Left lobe of liver (tissue), 2 donors: ENCODE results near the gene OR7D4. TPM values are rescaled to one million over a fixed set of nuclear protein-coding genes. Genes with fewer than 3 reads are reported as not detected.
"Not testable (repeated sequence)": the region's sequence is repeated elsewhere in the genome, so short reads cannot be mapped to it uniquely, and the experiment has no call there.

Experiments used
- ATAC-seq: fragments of 200-7000 bp; cut with Tn5 transposase; one replicate; pipeline ENCODE4 v1.9.1; 2020; ENCODE audit warnings: mild to moderate bottlenecking, moderate library complexity
- DNase-seq: peaks from one replicate; pipeline ENCODE4 v3.0.0-alpha.2; 2020; ENCODE audit warnings: low spot score
- total RNA-seq: library from RNA; stranded (reverse); gene quantifications from one replicate; pipeline ENCODE4 v1.2.1, GENCODE V29; 2021
- donor health status: DM: no; HTN: no; CAD: no; lungs with moderate emphysema.
- donor health status: DM: no; HTN: yes; CAD: no.

The OR7D4 gene
- not detected for total RNA-seq

DNA sequence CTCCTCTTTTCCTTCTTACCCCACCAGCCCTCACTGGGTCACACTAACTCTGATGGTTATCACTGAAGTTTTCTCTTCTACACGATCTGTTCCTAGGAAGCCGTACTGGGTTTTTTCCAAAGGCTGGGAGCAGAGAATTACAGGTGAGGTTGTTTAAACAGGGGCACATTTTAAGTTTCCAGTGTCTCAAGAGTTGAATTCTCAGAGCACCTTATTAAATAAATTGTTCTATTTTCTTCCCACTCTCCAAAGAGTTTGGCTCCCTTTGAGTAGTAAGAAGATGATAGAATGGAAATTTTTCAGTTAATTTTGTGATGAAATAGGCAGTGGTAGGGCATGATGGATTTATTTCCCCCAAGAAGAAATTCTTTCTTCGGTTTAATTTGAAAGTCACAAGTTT lies at the start of gene OR7D4:
TSS of gene OR7D4 (minus strand) at position 101 of the 400 bp plus-strand sequence. CDS start 4,752 bp downstream, outside the sequence.
- ATAC-seq = no peak
- DNase-seq = no peak

DNA sequence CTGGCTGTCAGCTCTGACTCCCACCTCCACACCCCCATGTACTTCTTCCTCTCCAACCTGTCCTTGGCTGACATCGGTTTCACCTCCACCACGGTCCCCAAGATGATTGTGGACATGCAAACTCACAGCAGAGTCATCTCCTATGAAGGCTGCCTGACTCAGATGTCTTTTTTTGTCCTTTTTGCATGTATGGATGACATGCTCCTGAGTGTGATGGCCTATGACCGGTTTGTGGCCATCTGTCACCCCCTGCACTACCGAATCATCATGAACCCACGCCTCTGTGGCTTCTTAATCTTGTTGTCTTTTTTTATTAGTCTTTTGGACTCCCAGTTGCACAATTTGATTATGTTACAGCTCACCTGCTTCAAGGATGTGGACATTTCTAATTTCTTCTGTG lies 31.8 kb upstream of the OR7D4 start:
- ATAC-seq (no peak), DNase-seq (no peak)

DNA sequence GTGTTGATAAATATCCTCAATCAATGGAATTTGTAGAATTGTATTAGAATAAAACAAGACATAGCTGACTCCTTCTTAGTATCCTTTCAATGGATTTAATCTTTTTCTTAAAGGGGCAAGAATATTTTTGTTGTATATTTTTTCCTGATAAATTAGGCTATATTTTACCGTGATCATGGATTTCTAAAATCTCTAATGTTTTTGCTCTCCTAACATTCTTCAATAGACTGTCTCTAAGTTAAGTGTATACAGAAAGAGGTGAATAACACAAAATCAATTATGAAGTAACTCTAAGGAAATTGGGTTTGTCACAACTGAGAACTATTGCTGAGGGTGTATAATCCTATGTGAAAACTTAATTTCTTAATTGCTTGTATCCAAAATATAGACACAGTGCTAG lies 31.2 kb upstream of the OR7D4 start, which contains the start of gene OR7E24:
TSS of gene OR7E24 (plus strand) at position 301 of the 400 bp plus-strand sequence. CDS start 114 bp downstream, outside the sequence.
- DNase-seq = no peak
- no peak for ATAC-seq

DNA sequence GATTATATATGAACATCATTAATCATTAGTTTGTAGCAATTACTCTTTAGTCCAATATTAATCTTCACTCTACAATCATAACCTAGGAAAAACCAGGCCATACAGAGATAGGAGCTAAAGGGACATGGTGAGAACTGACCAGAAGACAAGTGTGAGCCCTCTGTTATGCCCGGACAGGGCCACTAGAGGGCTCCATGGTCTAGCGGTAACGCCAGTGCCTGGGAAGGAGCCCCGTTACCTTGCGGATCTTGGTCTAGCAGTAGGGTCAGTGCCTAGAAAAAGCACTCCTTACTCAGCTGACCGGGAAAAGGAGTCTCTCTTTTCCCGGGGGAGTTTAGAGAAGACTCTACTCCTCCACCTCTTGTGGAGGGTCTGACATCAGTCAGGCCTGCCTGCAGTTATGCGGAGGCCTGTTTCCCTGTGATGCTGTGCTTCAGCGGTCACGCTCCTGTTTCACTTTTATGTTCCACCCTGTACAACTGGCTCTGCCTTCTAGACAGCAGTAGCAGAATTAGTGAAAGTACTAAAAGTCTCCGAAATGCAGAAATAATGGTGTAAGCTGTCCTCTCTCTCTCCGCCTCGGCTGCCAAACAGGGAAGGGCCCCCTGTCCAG lies 13.8 kb downstream of the OR7D4 start:
- ATAC-seq (peak; percentile 93), DNase-seq (peak; percentile 66)

DNA sequence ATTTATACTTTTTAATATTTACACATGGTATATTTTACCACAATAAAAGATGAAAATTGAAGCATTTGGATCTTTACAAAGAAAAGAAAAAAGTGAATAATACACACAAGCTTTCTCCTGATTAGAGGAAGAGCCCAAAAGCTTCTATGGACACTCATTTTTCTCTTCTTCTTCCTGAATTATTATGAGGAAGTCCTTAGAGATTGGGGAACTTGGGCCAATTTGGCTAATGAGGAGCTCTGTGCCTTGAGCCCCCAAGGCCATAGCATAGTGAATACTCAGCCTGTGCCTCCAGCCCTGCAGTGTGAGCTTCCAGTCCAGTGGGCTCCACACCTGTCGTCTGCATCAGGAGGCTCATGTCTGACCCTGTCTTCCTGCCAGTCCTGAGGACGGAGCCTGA lies 21.3 kb downstream of the OR7D4 start:
- not testable (repeated sequence) for ATAC-seq, DNase-seq

DNA sequence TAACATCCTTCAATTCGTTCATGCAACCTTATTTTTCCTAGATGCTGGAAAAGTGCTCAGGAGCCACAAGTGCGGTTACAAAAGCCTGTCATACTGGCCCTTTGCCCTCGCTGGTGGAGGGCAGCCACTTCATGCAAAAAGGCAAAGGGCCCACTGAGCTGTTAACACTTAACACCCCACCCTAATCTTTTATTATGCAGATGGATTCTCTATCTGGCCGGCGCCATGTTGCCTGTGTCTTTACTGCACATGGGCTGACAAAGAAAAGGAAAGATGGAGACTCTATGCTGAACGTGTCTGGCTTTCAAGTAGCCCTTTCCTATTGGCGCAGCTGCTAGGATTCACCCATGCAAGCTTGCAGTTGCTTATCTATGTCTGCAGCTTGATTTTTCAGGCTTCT lies 29.9 kb downstream of the OR7D4 start:
- no peak for ATAC-seq
- DNase-seq = no peak

DNA sequence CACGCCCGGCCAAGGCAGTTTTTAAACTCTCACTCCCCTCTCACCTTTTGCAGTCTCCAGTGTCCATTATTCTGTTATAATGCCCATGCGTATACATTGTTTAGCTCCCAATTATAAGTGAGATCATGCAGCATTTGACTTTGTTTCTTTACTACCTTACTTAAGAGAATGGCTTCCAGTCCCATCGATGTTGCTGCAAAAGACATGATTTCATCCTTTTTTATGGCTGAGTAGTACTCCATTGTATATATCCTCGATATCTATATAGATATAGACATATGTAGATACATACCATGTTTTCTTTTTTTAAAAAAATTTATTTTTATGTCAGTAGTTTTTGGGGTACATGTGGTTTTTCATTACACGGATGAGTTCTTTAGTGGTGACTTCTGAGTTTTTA lies 32.2 kb downstream of the OR7D4 start:
- ATAC-seq (no peak), DNase-seq (no peak)

DNA sequence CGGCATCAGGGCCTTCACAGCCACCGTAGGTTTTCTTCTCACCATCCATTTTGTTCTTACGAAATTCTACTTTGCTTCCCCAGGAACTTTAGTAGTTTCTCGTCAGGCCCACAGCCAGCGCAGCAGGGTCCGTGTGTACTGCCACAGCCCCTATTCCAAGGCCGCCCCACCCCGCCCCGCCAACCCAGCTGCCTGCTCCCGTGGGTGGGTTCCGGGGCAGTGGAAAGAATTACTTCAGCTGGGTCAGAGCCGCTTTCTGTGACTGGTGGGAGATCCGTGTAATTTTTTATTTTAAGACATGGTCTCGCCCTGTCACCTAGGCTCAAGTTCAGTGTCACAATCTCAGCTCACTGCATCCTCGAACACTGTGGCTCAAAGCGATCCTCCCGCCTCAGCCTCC lies 36.4 kb downstream of the OR7D4 start:
- DNase-seq = no peak
- ATAC-seq = no peak

DNA sequence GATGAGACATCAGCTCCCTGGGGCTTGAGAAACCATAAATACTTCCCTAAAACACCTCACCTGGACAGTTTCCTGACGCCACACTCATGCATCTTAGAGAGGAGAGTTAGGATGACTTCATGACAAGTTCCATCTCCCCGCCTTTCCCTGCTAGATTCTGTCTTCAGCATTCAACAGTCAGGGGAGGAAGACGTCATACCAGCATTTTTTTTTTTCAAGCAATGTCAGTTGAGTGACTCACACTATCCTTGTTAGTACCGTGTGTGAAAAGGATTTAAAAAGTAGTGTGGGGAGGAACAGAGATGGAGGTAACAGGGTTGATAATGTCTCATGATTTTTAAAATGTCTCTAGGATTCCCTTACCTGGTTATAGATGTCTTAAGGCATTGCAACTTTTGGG lies 40.5 kb downstream of the OR7D4 start, which contains the start of gene OR7D2:
TSS of gene OR7D2 (plus strand) at position 79 of the 400 bp plus-strand sequence. CDS start 6,803 bp downstream, outside the sequence.
- ATAC-seq = no peak
- DNase-seq = no peak

DNA sequence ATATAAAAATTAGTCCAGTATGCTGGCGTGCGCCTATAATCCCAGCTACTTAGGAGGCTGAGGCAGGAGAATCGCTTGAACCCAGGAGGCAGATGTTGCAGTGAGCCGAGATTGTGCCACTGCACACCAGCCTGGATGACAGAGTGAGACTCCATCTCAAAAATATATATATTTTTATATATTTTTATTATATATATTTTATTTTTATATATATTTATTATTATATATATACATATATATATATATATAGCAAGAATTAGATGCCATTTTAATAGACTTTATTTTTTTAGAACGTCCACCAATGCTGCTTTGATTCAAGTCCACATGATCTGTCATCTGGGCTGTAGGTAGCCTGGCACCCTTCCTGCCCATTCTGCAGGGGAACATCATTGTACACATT lies 44.1 kb downstream of the OR7D4 start:
- DNase-seq (no peak), ATAC-seq (no peak)

DNA sequence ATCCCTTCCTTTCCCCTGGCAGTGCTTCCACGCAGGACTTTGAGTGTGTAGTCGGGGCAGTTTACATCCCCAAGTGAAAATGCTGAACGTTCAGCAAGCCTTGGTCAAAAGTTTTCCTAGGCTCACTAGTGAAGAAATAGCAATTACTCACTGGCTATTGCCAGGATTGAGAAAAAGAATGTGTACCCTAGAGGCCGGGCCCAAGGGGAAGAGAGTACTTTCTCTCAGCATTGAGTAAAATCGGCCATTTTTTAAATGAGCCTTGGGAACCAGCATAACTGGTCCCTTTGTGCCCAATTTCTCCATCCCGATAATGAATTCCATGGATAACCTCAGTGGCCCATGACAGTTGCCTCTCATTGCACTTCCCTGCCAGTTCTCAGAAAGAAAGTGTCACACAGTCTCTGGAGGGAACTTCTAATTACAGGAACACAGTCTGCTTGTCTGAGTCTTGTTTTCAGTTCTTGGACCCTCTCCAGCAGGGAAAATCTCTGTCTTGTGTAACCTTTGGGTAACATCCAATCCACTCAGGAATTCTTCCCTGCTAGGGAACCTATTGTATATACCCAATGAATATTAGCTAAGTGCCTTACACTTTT lies 47.9 kb downstream of the OR7D4 start:
- DNase-seq (no peak), ATAC-seq (no peak)

DNA sequence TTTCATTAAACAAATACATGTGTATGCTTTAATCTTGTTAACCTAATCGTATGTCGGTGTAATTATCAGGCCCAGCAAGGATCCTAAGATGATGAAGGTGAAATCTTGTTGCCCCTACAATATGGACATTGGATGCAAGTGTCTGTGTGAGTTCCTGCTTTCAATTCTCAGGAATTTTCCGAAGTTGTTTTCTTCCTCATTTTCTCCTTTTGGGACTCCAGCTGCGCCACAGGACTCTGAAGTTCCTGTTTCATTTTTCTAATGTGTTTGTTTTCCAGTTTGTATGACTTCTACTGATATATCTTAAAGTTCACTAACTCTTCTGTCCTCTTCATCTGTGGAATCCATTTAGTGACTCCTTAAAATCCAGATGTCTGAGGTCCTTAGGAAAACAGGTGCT lies 52.5 kb downstream of the OR7D4 start:
- ATAC-seq = no peak

DNA sequence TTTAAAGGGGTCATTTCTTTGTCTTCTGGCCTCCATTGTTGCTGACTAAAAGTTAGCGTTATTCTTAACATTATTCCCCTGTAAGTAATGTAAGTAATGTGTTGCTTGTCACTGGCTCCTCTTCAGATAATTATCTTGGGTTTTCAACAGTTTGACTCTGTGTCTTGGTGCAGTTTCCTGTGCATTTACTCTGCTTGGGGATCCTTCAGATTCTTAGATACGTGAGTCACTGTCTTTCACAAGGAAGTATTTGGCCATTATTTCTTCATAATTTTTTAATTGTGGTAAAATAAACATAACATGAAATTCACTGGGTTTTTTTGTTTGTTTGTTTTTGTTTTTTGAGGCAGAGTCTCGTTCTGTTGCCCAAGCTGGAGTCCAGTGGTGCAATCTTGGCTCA lies 54.1 kb downstream of the OR7D4 start:
- no peak for ATAC-seq

More for the DNA sequence above, 52.5 kb downstream of the OR7D4 start:
- DNase-seq = no peak

DNA sequence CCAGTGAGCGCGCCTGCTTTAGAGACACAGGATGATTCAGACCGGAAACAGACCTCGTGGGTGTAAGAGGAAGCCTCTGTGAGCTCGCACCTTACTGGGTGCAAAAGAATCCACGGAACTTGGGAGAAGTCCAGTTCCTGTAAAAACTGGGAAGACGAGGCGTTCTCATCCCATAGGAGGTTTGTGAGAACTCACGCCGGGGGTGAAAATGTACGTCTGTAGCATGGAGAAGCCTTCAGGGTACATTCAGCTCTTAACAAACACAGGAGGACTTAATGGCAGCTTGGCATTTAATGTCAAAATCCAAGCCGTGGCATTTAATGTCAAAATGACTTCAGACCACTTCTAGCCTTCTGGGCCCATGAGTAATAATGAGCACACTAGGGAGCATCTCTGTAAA lies 58.0 kb downstream of the OR7D4 start:
- DNase-seq (no peak), ATAC-seq (no peak)

More for the DNA sequence above, 54.1 kb downstream of the OR7D4 start:
- DNase-seq = no peak

Other genes starting within 250 kb of the OR7D4 start
- gene MUC16, start 209.2 kb downstream of the OR7D4 start, total RNA-seq = not detected
- not detected for gene OR1M1, start 132.5 kb downstream of the OR7D4 start, total RNA-seq
- not detected for gene OR7G2, start 112.1 kb downstream of the OR7D4 start, total RNA-seq
- gene OR7G1, start 103.8 kb downstream of the OR7D4 start, total RNA-seq = not detected
- gene OR7G3, start 92.6 kb downstream of the OR7D4 start, total RNA-seq = not detected
- 10.3 TPM for gene ZNF317, start 79.2 kb downstream of the OR7D4 start, total RNA-seq
- not detected for gene OR7D2, start 40.6 kb downstream of the OR7D4 start, total RNA-seq
- not detected for gene OR7E24, start 31.3 kb upstream of the OR7D4 start, total RNA-seq
- gene ZNF699, start 90.2 kb upstream of the OR7D4 start, total RNA-seq = 0.93 TPM
- 3.8 TPM for gene ZNF559, start 104.6 kb upstream of the OR7D4 start, total RNA-seq
- 0.68 TPM for gene ZNF177, start 143.4 kb upstream of the OR7D4 start, total RNA-seq
- gene ZNF266, start 216.0 kb upstream of the OR7D4 start, total RNA-seq = 6.4 TPM